ENCODE measurements around the gene PAK6. TPM values are rescaled to one million over a fixed set of nuclear protein-coding genes. Genes with fewer than 3 reads are reported as not detected.
A peak's percentile ranks its signal among the peaks of the same experiment; 100 is the strongest.

The PAK6 gene
- total and polyA plus RNA-seq, 9 of the 15 experiments (the other 6 are each of a cell fraction or from before 2014, with no cell fraction given) = 0.03 to 0.74 (median 0.16) TPM; not detected in 2

GRCh38 chr15:40234783-40235182 is 4.1 kb upstream of the PAK6 start (continued):
- TF ChIP-seq WHSC1 (IDR thresholded peaks at IDR 0.05; ENCODE audit: low read length) = no peak
- TF ChIP-seq MAFK (IDR thresholded peaks at IDR 0.05; ENCODE audit: low read length) = peak; percentile 72
- no peak for TF ChIP-seq ZKSCAN8 (CRISPR knock-in tag; IDR thresholded peaks at IDR 0.05)
- no peak for TF ChIP-seq RERE (CRISPR knock-in tag; IDR thresholded peaks at IDR 0.05; ENCODE audit: borderline replicate concordance)
- TF ChIP-seq DEAF1 (CRISPR knock-in tag; IDR thresholded peaks at IDR 0.05) = no peak
- no peak for TF ChIP-seq FIP1L1 (IDR thresholded peaks at IDR 0.05; ENCODE audit: low read depth, low read length, poor library complexity, severe bottlenecking)
- no peak for TF ChIP-seq CBFB (CRISPR knock-in tag; IDR thresholded peaks at IDR 0.05)
- TF ChIP-seq HNRNPL (IDR thresholded peaks at IDR 0.05; ENCODE audit: low read depth, low read length) = no peak
- no peak for TF ChIP-seq ELF4 (CRISPR knock-in tag; IDR thresholded peaks at IDR 0.05)
- no peak for TF ChIP-seq TBL1XR1 (IDR thresholded peaks at IDR 0.05; ENCODE audit: low read length in 2 of 2)

Data from K562 (cell line).